Keratinocyte (primary cell): ENCODE results near the gene SCARB1.

Experiments
- EZH2 ChIP-seq: IDR thresholded peaks from one replicate; pipeline ENCODE4 v1.6.1; 2012; ENCODE audit warnings: inconsistent platforms, mild to moderate bottlenecking, low read length, moderate library complexity
- TF ChIP-seq, protein P1 (sequence below), 3 experiments: IDR thresholded peaks in 1 of 3; conservative IDR thresholded peaks in 1 of 3; optimal IDR thresholded peaks in 1 of 3; 2 replicates in 2 of 3; 3 replicates in 1 of 3; pipeline versions ENCODE3 to v1.5.1; 2011; ENCODE audit warnings: low read length in 3 of 3, mild to moderate bottlenecking in 3 of 3, moderate library complexity in 2 of 3, control low read depth in 1 of 3, inconsistent platforms in 1 of 3; ENCODE audit not compliant: insufficient read depth in 2 of 3; ENCODE audit errors: extremely low read depth in 1 of 3

- TF ChIP-seq, protein P1, sequence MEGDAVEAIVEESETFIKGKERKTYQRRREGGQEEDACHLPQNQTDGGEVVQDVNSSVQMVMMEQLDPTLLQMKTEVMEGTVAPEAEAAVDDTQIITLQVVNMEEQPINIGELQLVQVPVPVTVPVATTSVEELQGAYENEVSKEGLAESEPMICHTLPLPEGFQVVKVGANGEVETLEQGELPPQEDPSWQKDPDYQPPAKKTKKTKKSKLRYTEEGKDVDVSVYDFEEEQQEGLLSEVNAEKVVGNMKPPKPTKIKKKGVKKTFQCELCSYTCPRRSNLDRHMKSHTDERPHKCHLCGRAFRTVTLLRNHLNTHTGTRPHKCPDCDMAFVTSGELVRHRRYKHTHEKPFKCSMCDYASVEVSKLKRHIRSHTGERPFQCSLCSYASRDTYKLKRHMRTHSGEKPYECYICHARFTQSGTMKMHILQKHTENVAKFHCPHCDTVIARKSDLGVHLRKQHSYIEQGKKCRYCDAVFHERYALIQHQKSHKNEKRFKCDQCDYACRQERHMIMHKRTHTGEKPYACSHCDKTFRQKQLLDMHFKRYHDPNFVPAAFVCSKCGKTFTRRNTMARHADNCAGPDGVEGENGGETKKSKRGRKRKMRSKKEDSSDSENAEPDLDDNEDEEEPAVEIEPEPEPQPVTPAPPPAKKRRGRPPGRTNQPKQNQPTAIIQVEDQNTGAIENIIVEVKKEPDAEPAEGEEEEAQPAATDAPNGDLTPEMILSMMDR (optimal IDR thresholded peaks at IDR 0.05 in 1 of 3, IDR thresholded peaks at IDR 0.05 in 1 of 3, conservative IDR thresholded peaks at IDR 0.05 in 1 of 3; ENCODE audit: extremely low read depth in 1 of 3, insufficient read depth in 2 of 3, low read length in 3 of 3): no peak
- TF ChIP-seq EZH2: no peak
Measured at GRCh38 chr12:124876171-124876570, 12.5 kb upstream of the SCARB1 start.
